HCT116 (cell line): ENCODE data around the gene ZNF546. TPM values are rescaled to one million over a fixed set of nuclear protein-coding genes. Genes with fewer than 3 reads are reported as not detected.

Experiments
- ATAC-seq: fragments of 200-7000 bp; cut with Tn5 transposase; 2 replicates; pipeline ENCODE4 v1.9.1; 2020; ENCODE audit warnings: mild to moderate bottlenecking, moderate library complexity
- BruUV-seq: library from RNA; stranded (reverse); fragments of 400-500 nt; replicated peaks from 2 replicates; lab custom pipeline; 2021; lab: Mats Ljungman, UMichigan
- CTCF ChIA-PET: fragments of 300-600 bp; sonication (Branson Sonifier 250); formaldehyde crosslinking; loops from one replicate; lab custom pipeline; 2021; ENCODE audit warnings: antibody characterized with exemption; lab: Charles Lee
- POLR2A ChIA-PET: fragments of 300-600, 350-600 bp; sonication (Branson Sonifier 250); formaldehyde crosslinking; loops from one replicate; lab custom pipeline; 2021; ENCODE audit warnings: antibody characterized with exemption; lab: Charles Lee
- RAD21 ChIA-PET, 2 experiments: fragments of 300-600 bp; sonication (Branson Sonifier 250); formaldehyde crosslinking; loops; one replicate each; lab custom pipeline; 2023; ENCODE audit warnings: low total read pairs in 2 of 2; ENCODE audit not compliant: uncharacterized antibody in 2 of 2, unreplicated experiment in 2 of 2, low non-redundant PET in 1 of 2; lab: Charles Lee
- DNase-seq: peaks from one replicate; pipeline ENCODE4 v3.0.0-alpha.2; 2010; ENCODE audit warnings: low read depth, low spot score
- H2AFZ ChIP-seq: fragments of 200-600 bp; shearing (Covaris generic), sonication (generic); 2 replicates; pipeline ENCODE4 v1.6.1; 2017; ENCODE audit warnings: low read depth, mixed run types, mixed read lengths, antibody characterized with exemption, low read length; ENCODE audit not compliant: poor library complexity, severe bottlenecking
- H3K27ac ChIP-seq: 2 replicates; pipeline ENCODE4 v1.5.1; 2012; ENCODE audit warnings: low read depth, low read length
- H3K27me3 ChIP-seq: fragments of 200-600 bp; sonication (generic); 2 replicates; pipeline ENCODE4 v1.6.1; 2016; ENCODE audit warnings: mixed run types, low read length, mixed read lengths; ENCODE audit not compliant: insufficient read depth
- H3K36me3 ChIP-seq, 2 experiments: fragments of 200-500 bp in 1 of 2; fragments of 200-600 bp in 1 of 2; sonication (Bioruptor generic) in 1 of 2; sonication (generic) in 1 of 2; 2 replicates each; pipeline versions ENCODE4 v1.5.1 to v1.6.1; 2014 to 2016; ENCODE audit warnings: low read length in 2 of 2, inconsistent platforms in 1 of 2, mixed read lengths in 1 of 2, mixed run types in 1 of 2; ENCODE audit not compliant: insufficient read depth in 2 of 2, control insufficient read depth in 1 of 2
- H3K4me1 ChIP-seq, 2 experiments: fragments of 200-600 bp in 1 of 2; sonication (generic) in 1 of 2; 2 replicates each; pipeline versions ENCODE4 v1.5.1 to v1.6.1; 2012 to 2017; ENCODE audit warnings: low read length in 2 of 2, inconsistent platforms in 1 of 2, mild to moderate bottlenecking in 1 of 2, mixed read lengths in 1 of 2, mixed run types in 1 of 2, moderate library complexity in 1 of 2; ENCODE audit not compliant: insufficient read depth in 2 of 2, control insufficient read depth in 1 of 2
- H3K4me2 ChIP-seq: fragments of 200-600 bp; sonication (generic); 2 replicates; pipeline ENCODE4 v1.6.1; 2017; ENCODE audit warnings: mixed run types, low read length, mixed read lengths
- H3K4me3 ChIP-seq, 2 experiments: fragments of 200-600 bp in 1 of 2; sonication (generic) in 1 of 2; replicated peaks in 1 of 2; 2 replicates each; pipeline ENCODE4 v1.5.1; 2011 to 2016; ENCODE audit warnings: low read length in 2 of 2, control low read depth in 1 of 2, low read depth in 1 of 2, mild to moderate bottlenecking in 1 of 2, mixed read lengths in 1 of 2, mixed run types in 1 of 2
- H3K79me2 ChIP-seq: fragments of 200-600 bp; sonication (generic); 2 replicates; pipeline ENCODE4 v1.6.1; 2017; ENCODE audit warnings: mild to moderate bottlenecking, mixed run types, low read length, moderate library complexity, mixed read lengths; ENCODE audit not compliant: insufficient read depth
- H3K9ac ChIP-seq: fragments of 200-600 bp; sonication (generic); 2 replicates; pipeline ENCODE4 v1.6.1; 2016; ENCODE audit warnings: low read length, mixed read lengths
- H3K9me2 ChIP-seq: fragments of 200-600 bp; sonication (generic), shearing (Covaris generic); 2 replicates; pipeline ENCODE4 v1.6.1; 2017; ENCODE audit warnings: mixed run types, mild to moderate bottlenecking, moderate library complexity; ENCODE audit not compliant: insufficient read depth
- H3K9me3 ChIP-seq, 2 experiments: fragments of 200-500 bp in 1 of 2; fragments of 200-600 bp in 1 of 2; sonication (Bioruptor generic) in 1 of 2; sonication (generic) in 1 of 2; 2 replicates each; pipeline ENCODE4 v1.6.1; 2014 to 2017; ENCODE audit warnings: low read length in 2 of 2, mixed read lengths in 2 of 2, inconsistent platforms in 1 of 2, low read depth in 1 of 2, mild to moderate bottlenecking in 1 of 2, mixed run types in 1 of 2, moderate library complexity in 1 of 2; ENCODE audit not compliant: control insufficient read depth in 1 of 2, insufficient read depth in 1 of 2
- H4K20me1 ChIP-seq: fragments of 200-600 bp; sonication (generic), shearing (Covaris generic); 2 replicates; pipeline ENCODE4 v1.6.1; 2017; ENCODE audit warnings: mixed run types, mild to moderate bottlenecking, moderate library complexity; ENCODE audit not compliant: insufficient read depth
- ATF3 ChIP-seq: IDR thresholded peaks from 2 replicates; pipeline ENCODE4 v1.6.1; 2012
- CBX3 ChIP-seq: IDR thresholded peaks from 2 replicates; pipeline ENCODE4 v1.6.1; 2012; ENCODE audit warnings: low read depth
- EGR1 ChIP-seq: IDR thresholded peaks from 2 replicates; pipeline ENCODE4 v1.6.1; 2012; ENCODE audit warnings: low read depth
- ELF1 ChIP-seq: IDR thresholded peaks from 2 replicates; pipeline ENCODE4 v1.6.1; 2012; ENCODE audit warnings: low read depth, borderline replicate concordance
- JUND ChIP-seq: IDR thresholded peaks from 2 replicates; pipeline ENCODE4 v1.6.1; 2012
- POLR2AphosphoS5 ChIP-seq: IDR thresholded peaks from 2 replicates; pipeline ENCODE4 v1.6.1; 2011; ENCODE audit warnings: mild to moderate bottlenecking, low read depth, low read length, moderate library complexity
- RAD21 ChIP-seq: IDR thresholded peaks from 2 replicates; pipeline ENCODE4 v1.6.1; 2012; ENCODE audit warnings: low read depth, mild to moderate bottlenecking
- TCF7L2 ChIP-seq: IDR thresholded peaks from 2 replicates; pipeline ENCODE4 v1.7.0; 2011; ENCODE audit warnings: borderline replicate concordance, inconsistent platforms; ENCODE audit not compliant: insufficient read depth, insufficient read length; ENCODE audit errors: extremely low read depth
- intact Hi-C: fragments of 100-400 bp; cut with micrococcal nuclease; formaldehyde crosslinking; loops from 2 replicates; pipeline ENCODE4 v1.10.0; 2022
- total RNA-seq: library from RNA; stranded (reverse); gene quantifications from one replicate; pipeline ENCODE4 v1.2.1, GENCODE V29; 2021; ENCODE audit not compliant: unreplicated experiment

Gene ZNF546
- total RNA-seq, 1 experiment from 2014 or later = 0.64 TPM

- intact Hi-C loops = no loop called here
- no peaks in the 10 kb centered on the region for H3K27me3 ChIP-seq
- BruUV-seq = no TSS peak
- no peaks in the 10 kb centered on the region for H3K4me1 ChIP-seq
- H3K36me3 ChIP-seq = peaks cover 6 to 14% of the 10 kb centered on the region in 2 experiments; a peak in 3 of 4 replicates
- ChIA-PET POLR2A (no interaction called here), CTCF (no interaction called here), RAD21 (no interaction called here)
- peaks cover 51% of the 10 kb centered on the region for H3K79me2 ChIP-seq
- H3K9ac ChIP-seq = no peak overlapping the region
- H3K4me2 ChIP-seq = no peak overlapping the region
- no peaks in the 10 kb centered on the region for H4K20me1 ChIP-seq
- H2AFZ ChIP-seq = no peak overlapping the region
- H3K9me2 ChIP-seq = no peaks in the 10 kb centered on the region
- peaks cover 16 to 21% of the 10 kb centered on the region in 2 experiments; a peak in 3 of 4 replicates for H3K9me3 ChIP-seq
- no peak for ATAC-seq
- H3K27ac ChIP-seq = no peak overlapping the region
- DNase-seq = no peak
- TF ChIP-seq ATF3 (no peak), JUND (no peak), CBX3 (no peak), RAD21 (no peak), POLR2AphosphoS5 (no peak), ELF1 (no peak)
- H3K4me3 ChIP-seq = no peak overlapping the region
These were observed 9.7 kb upstream of the ZNF546 start for GRCh38 chr19:39987167-39987566.

GRCh38 chr19:39987596-39987995, 9.3 kb upstream of the ZNF546 start:
- DNase-seq (no peak), ATAC-seq (no peak)
- Histone ChIP-seq H3K9me2 (no peaks in the 10 kb centered on the region), H3K36me3 (peaks cover 3 to 11% of the 10 kb centered on the region in 2 experiments; a peak in 3 of 4 replicates), H3K4me3 (no peak overlapping the region), H3K4me1 (no peaks in the 10 kb centered on the region), H4K20me1 (no peaks in the 10 kb centered on the region), H3K4me2 (no peak overlapping the region), H2AFZ (no peak overlapping the region), H3K9me3 (peaks cover 16 to 21% of the 10 kb centered on the region in 2 experiments; a peak in 3 of 4 replicates), H3K79me2 (peaks cover 47% of the 10 kb centered on the region), H3K27ac (no peak overlapping the region), H3K9ac (no peak overlapping the region), H3K27me3 (no peaks in the 10 kb centered on the region)
- ChIA-PET CTCF (no interaction called here), RAD21 (no interaction called here), POLR2A (no interaction called here)
- BruUV-seq = no TSS peak
- no peak for TF ChIP-seq EGR1
- TF ChIP-seq TCF7L2 = no peak
- no peak for TF ChIP-seq POLR2AphosphoS5
- no peak for TF ChIP-seq ELF1
- TF ChIP-seq JUND = no peak
- intact Hi-C loops = no loop called here
